M059J (cell line): ENCODE results near the gene ESPN. TPM values are rescaled to one million over a fixed set of nuclear protein-coding genes. Genes with fewer than 3 reads are reported as not detected.
"Not testable (repeated sequence)": the region's sequence is repeated elsewhere in the genome, so short reads cannot be mapped to it uniquely, and the experiment has no call there.

Source experiments
- DNase-seq: peaks from one replicate; pipeline ENCODE4 v3.0.0-alpha.2; 2012; ENCODE audit warnings: low read depth
- total RNA-seq: library from RNA; depleted of rRNA; stranded (reverse); fragments of >200 nt; shearing (Covaris generic); gene quantifications from 2 replicates; pipeline ENCODE4 v1.2.3, GENCODE V29; 2014

Gene ESPN
- total RNA-seq, 1 experiment from 2014 or later: 0.02 TPM

DNA sequence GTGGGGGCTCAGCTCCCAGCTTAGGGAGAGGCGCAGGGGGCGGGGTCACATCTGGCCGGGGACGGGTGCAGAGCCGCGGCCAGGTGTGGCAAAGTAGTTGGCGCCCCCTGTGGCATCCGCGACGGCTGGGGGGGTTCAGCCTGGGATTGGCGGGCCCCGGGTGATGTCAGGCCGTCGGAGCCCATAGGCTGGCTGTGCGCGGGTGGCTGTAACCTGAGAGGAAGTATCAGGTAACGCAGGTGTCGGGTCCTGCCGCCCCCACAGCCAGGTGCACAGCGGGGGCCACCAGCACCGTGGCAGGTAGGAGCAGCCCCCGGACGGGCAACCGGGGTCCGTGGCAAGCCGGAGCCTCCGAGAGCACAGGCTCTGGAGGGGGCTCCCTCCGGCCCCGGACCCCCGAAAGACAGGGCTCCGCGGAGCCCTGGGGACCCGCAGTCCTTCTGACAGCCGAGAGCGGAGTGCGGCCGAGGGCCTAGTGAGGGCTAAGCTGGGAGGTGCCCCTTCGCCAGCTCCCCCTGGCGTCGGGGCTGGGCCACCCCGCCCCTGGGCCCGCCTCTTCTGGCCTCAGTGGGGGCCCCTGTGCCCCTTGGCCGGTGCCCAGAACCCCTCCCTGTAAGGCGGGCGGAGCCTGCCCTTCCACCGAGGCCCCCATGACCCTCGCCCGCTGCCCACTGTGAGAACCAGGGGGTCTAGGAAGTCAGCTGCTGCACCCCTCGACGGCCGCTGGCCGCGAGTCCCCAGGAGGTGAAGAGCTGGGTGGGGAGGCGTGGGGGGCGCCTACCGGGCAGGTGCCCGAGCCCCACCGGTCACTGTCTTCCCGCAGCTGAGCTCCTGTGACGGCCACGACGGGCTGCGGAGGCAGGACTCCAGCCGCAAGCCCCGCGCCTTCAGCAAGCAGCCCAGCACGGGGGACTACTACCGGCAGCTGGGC, 23.5 kb downstream of the ESPN start:
- no peak for DNase-seq

DNA sequence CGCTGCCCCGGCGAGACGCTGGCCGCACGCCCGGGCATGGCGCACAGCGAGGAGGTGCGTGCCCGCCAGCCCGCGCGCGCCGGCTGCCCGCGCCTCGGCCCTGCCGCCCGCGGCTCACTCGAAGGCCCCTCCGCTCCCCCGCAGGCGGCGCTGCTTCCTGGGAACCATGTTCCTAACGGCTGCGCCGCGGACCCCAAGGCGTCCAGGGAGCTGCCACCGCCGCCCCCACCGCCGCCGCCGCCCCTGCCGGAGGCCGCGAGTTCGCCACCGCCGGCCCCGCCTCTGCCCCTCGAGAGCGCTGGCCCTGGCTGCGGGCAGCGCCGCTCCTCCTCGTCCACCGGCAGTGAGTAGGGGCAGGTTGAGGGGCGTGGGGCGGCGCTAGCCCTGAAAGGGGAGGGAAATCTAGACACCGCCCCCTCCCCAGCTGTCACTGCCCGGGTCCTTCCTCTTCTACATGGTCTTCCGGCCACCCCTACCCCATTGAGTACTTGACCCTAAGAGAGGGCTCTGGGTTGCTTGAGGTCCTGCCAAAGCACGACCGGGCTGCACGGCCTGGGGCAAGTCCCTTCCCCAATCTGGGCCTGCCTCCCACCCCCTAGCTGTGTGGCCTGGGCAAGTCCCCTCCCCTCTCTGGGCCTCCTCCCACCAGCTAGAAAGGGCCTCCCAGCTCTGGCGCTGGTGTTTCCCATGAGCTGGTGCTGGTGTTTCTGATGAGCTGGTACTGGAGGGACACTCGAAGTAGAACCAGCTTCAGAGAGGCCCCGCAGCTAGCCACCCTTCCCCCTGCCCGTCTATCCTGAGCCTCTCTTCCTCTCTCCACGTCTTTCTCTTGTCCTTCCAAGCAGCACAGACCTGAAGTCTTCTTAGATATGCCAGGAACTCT, 24.4 kb downstream of the ESPN start:
- DNase-seq: peak; percentile 42

DNA sequence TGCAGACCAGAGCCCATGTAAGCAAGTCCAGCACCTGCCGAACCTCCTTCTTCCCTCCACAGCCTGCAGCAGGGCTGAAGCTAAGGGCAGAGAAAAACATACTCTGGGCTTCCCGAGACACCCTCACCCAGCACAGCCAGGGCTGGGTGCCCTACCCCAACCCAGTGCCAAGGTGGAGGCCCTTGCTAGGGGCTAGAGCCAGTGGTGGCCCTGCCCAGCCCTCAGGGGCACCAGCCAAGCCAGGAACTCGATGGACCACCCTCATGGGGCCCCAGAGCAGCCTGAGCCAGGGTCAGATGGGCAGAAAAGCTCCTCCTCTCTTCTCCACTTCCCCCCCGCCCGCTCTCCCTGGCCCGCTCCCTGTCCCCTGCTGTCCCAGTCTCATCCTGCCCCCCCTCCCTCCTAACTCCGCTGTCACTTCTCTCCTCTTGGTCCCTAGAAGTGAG, 25.5 kb downstream of the ESPN start:
- no peak for DNase-seq

DNA sequence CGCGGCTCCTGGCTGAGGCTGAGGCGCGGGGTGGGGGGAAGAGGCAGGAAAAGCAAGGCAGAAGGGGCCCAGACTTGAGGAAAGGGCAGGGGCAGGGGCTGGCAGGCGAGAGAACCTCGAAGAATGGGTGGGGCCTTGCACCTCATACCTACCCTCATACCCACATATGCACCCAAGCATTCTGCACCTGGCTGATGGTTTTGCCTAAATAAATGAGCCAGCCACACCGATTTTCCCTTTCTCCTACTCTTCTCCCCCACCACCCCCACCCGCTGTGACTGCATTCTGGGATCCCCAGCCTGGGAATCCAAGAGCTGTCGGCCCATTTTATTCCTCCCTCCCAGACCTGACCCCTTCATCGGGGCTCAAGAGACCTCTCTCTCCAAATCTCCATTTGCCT, 25.9 kb downstream of the ESPN start:
- not testable (repeated sequence) for DNase-seq

DNA sequence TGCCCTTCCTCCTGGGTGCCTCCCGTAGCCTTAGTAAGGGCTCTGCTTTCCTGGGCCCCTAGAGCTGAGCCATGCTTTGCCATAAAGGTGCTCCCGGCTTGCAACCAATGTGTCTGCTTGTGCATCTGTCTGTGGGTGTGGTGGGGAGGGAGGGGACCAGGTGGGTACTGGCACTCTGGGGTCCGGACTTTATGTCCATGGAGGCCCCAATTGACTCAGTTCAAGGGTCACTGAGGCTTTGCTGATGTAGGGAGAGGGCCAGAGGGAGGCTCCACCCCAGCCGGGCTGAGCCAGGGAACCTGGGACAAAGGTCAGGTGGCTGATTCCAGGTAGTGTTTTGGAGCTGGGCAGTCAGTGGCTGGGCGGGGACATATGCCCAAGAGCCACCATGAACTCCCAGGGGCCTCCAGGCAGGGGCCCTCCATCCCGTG, 26.4 kb downstream of the ESPN start:
- no peak for DNase-seq

DNA sequence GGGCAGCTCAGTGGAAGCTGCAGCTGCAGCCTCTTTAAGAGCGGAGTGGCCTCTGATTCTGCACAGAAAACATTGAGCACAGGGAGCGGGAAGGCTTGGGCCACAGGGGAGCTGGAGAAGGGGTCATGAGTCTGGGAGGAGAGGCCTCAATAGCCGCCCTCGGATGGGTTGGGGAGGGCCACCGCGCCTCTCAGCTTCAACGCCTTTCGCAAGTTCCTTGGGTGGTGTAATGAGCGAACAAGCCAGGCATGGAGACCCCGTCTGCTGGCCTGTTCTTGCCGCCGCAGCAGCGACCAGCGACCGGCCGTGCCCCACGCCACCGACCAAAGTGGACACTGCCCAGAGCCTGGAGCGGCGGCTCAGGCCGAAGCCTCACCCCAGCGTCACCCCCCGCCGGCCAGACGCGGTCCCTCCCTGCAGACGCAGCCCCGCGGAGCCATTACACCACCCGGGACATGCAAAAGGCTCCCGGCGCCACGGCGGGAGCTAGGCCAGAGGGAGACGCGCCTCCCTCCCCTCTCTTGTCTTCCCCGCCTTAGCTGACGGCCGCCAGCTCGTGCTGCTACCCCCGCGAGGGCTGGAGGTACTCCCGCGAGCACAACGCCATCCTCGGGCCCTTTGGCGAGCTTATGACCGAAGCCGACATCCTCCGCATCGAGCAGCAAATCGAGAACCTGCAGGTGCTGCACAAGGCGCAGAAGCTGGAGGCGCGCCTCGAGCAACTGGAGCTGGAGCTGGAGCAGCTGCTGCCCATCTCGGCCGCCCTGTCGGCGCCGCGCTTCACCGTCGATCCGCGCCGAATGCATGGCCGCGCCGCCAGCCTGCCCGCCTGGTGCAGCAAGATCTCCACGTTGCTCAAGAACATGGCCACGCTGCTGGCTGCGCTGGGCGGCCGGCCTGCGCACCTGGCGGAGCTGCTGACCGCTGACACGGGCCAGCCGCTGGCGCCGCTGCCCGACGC, 29.6 kb downstream of the ESPN start:
- not testable (repeated sequence) for DNase-seq

DNA sequence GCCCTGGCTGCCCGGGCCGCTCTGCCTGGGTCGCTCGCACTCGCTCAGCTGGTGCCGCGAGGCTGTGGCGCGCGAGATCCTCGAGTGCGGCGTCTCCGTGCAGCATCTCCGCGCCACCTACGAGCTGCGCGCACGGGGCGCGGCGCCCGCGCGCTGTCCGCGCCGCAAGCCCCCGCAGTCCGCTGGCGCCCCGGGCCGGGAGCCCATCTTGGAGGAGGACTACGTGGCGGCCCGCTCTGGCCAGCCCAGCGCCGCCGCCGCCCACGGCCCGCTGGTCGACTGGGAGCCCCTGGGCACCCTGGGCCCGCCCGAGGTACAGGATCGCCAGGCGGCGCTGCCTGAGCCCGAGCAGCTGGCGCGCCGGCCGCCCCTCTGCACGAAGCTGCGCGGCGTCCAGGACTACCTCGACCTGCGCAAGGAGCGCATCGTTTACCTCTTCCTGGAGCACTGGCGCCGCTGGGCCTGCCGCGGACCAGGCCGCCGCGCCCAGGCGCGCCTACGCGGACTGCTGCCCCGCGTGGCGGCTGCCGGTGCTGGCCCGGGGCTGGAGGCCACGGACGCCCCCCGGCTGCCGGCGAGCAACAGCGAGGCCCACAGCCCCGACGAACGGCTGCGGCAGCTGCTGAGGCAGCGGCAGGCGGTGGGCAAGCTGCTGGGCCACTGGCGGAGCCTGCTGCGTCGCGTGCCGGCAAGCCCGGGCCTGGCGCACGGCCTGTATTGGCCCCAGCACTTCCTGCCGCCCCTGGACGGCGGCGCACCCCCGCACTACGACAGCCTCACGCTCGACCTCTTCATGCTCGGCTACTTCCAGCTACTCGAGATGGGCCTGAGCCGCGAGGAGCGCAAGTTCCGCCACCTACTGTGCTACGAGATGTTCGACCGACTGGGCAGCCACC, 30.5 kb downstream of the ESPN start:
- no peak for DNase-seq

DNA sequence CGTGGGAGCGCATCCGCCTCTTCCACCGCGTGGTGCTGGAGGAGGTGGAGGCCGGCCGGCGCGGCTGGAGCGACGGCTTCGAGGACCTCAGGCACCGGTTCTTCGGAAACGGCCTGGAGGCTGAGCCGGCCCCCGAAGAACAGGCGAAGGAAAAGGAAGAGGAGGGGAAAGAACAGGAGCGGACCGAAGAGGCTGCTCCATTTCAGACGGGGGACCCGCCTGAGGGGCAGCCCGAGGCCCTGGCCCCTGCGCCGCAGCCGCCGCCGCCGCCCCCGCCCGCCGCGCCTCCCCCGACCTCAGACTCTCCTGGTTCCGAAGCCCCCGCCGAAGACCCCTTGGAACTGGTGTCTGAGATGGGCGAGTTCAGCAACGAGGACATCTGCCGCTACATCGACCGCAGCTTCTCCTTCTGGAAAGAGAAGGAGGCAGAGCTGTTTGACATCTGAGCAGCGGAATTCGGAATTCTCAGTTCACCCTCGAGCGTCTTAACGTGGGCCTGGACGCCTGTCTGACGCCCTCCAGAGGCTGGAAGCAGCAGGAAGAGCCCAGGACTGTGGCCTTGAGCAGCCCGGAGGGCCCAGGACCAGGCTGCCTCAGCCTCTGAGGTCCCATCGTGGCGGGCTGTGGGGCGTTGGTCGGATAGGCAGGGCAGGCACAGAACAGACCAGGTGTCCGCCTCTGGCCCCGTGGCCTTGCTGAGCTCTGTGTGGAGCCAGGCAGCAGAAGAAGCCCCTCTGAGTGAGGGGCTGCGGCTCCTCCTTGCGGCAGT, 31.4 kb downstream of the ESPN start:
- DNase-seq: not testable (repeated sequence)

DNA sequence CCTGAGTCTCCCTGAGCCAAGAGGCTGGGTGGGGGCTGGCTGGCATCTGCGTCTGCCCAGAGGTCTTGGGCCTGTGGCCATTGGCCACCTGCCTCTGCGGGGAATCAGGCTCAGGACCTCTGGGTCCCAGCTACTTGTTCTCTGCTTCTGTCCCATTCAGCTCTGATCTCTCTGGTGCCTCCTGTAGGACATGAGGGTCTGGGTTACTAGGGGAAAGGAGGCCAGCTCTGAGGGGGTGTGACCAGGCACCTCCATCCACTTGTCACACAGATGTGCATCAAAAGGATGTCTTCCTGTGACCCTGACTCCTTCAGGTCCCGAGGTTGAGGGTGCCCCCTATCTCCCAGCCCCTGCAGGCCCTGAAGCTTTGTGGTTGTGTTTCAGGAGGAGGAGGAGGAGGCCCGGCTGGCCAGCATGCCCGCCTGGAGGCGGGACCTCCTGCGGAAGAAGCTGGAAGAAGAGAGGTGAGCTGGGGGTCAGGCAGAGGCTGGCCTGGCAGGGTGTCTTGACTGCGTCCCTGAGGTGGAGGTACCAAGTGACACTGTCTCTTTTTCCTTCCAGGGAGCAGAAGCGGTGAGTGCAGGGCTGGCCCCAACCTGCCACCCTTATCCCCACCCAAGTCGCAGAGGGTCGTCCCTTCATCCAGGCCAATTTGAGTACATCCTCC, 32.4 kb downstream of the ESPN start:
- DNase-seq: no peak

DNA sequence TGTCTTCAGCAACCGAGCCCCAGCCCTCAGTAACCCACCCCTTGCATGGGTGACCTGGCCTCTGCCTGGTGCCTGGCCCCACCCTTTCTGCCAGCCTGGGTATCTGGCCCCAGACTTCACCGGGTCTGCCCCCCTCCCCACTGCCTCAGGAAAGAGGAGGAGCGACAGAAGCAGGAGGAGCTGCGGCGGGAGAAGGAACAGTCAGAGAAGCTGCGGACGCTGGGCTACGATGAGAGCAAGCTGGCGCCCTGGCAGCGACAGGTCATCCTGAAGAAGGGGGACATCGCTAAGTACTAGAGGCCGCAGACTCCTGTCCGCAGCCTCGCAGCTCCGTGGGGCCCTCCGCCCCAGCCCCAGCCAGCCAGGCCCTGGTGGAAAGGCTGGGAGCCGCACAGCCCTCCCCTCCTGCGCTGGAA, 35.3 kb downstream of the ESPN start:
- no peak for DNase-seq

DNA sequence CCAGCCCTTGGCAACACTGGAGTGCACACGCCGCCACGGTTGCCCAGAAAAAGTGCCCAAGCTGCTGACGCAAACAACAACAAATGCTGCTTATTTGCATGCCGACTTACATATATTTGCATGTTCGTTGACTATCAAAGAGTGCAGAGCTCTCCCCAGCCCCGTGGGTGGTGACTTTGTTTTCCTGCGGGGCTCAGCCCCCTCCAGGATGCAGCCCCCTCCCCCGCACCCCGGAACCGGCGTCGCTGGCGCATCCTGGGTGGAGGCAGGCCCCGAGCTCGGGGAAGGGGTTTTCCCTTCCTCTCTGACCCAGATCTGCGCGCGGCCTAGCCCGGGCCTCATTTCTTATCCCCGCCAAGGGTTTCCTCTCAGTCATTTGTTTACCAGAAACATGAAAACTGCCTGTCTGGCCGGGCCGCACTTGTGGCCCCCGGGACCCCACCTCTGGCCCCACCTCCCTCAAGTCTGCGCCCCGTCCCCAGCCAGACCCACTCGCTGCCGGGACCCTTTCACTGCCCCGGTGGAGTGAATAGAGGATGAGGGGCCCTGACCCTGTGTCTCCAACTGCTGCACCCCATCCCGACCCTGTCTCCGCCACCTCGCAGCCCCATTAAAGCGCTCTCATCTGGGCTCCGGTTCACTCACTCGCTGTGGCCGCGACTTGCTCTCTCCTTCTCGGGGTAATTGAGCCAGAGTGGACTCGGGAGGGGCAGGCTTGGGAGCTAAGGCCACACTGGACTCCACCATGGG, 35.9 kb downstream of the ESPN start:
- DNase-seq: no peak

DNA sequence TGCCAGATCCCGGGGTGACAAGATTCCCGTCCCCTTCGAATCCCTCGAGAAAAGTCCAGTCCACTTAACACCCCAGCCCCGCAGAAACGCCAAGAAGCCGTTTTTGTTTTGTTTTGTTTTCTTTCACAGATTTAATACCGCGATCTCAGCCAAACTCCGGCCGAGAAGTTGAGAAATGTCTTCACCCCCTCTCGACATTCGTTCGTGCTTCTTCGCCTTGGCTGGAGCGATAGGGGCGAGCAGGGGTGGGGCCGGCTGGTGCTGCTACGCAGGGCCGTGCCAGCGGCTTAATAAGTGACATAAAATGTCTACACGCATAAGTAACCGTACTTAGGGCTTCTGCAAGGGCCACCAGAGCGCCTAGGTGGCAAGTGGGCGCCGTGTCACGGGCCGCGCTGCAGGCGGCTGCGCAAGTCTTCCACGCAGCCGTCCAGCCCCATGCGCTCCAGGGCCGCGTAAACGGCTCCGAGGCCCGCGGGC, 36.5 kb downstream of the ESPN start:
- DNase-seq: no peak

DNA sequence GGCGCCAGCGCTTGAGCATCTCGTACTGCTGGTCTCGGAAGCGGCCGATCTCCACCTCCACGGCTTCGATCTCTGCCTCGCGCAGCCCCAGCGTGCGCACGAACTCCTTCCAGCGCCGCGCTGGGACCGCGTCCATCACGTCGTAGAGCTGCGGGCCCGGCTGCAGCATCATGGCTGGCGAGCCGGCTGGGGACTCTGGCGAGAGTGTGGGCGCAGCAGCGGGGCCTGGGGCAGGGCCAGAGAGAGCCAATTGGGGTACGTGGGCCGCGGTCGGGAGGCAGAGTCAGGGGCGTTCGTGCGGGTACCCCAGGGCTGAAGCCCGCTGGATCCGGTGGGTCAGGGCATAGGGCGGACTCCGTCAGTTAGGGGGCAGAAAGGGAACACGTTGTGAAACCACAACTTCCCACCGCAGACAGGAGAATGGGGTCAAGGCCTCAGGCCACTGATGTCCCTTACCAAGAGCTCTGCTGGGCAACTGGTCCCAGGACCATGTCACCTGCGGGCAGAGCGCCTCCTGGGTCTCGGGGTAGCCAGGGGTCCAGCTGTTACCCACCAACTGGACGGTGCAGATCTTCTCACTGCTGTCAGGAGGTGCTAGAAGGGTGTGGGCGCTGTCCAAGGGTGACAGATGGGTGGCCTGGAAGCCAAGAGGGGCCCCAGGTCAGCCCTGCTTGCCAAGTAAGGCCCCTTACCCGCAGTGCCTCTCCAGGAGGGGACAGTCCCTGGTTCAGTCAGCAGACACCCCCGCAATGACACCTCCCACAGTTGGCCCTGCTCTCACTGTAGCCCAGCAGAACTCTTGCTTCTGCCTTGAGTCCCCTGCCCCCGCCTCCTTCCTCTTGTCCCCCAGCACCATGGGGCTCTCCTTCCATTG, 37.2 kb downstream of the ESPN start:
- DNase-seq: no peak

DNA sequence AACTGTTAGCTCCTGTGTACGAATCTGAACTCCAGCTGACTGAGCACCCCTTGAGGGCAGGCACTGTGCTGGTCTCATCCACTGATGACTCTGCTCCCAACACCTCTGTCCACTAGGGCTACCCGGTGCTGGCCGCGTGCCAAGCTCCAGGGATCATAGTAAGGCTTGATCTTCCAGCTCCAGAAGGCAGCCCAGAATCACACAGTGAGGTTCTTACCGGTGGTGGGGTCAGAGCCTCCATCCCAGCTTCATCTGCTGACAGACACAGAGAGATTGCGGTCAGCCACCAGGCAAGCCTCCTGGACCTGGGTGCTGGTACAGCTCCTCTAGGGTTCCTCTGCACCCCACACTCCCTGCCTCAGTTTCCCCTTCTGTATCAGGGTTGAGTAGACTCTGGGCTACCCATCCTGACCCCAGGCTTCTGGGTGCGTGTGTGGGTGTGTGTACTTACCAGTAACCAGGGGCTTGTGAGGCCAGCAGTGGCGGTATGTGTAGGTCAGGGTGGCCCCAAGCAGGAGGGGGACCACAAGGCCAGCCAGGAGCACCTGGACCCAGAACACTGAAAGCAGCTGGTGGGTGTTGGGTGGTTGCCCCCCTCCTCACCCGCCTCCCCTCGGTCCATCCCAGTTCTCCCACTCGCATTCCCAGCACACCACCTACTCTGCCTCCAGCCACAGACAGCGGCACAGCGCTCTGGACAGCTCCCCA, 38.0 kb downstream of the ESPN start:
- no peak for DNase-seq

DNA sequence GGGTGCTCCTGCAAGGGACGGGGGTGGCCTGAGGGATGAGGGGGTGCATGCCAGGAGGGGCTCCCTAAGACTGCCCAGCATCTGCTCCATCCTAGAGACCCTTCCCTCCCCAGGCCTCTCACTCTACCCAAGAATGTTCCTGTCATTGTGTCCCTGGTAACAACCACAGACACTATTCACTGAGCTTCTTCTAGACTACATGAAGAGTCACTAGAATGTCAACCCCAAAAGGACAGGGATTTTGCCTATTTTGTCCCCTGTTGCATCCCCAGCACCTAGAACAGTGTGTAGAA, 38.5 kb downstream of the ESPN start:
- DNase-seq: no peak

DNA sequence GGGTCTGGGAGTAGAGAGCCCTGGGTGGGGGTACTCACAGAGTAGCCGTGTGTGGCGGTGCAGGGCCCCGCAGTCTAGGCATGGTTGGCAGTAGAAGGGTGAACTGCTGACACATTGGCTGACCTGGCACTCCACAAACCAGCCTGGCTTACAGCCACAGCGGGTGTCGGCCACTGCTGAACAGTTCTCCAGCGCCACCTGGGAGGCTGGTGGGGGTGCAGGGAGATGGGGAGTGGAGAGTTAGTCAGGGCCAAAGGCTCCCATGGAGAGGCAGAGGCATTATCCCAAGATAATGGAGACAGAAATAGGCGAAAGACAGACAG, 39.9 kb downstream of the ESPN start:
- peak; percentile 41 for DNase-seq

DNA sequence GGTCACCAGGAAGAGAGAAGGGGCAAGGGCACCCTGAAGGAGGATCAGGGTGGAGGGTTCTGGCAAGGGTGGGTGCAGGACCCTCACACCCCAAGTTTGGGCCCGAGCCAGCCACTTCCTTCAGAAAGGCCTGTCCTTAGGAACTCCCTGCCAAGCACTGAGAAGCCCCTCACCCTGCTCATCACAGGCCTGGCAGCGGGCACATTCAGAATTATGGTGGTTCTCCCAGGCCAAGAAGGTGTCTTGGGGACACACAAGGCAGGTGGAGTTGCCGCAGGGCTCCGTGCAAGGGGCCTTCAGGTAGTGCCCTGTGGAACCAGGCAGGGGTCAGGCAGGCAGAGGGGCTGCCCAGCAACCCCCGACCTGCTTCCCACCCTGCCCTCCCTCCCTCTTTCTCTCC, 40.3 kb downstream of the ESPN start:
- no peak for DNase-seq
